KMS-11 (cell line): ENCODE measurements around the gene TRPC4.

Experiments used
- H2AFZ ChIP-seq: fragments of 200-600 bp; sonication (generic); 2 replicates; pipeline ENCODE4 v1.6.1; 2016; ENCODE audit warnings: antibody characterized with exemption, mixed run types, low read depth
- H3K27ac ChIP-seq: fragments of 200-600 bp; sonication (generic); 2 replicates; pipeline ENCODE4 v1.6.1; 2016; ENCODE audit warnings: mild to moderate bottlenecking, mixed run types
- H3K27me3 ChIP-seq: fragments of 200-600 bp; sonication (generic); 2 replicates; pipeline ENCODE4 v1.6.1; 2017; ENCODE audit warnings: mild to moderate bottlenecking, low read depth, mixed run types, moderate library complexity; ENCODE audit not compliant: insufficient read depth
- H3K36me3 ChIP-seq: fragments of 200-600 bp; sonication (generic); 2 replicates; pipeline ENCODE4 v1.6.1; 2017; ENCODE audit warnings: mild to moderate bottlenecking, mixed run types; ENCODE audit not compliant: insufficient read depth
- H3K4me1 ChIP-seq: fragments of 200-600 bp; sonication (generic); 2 replicates; pipeline ENCODE4 v1.6.1; 2016; ENCODE audit warnings: mild to moderate bottlenecking, low read depth, mixed run types; ENCODE audit not compliant: poor library complexity, severe bottlenecking
- H3K4me2 ChIP-seq: fragments of 200-600 bp; sonication (generic); 2 replicates; pipeline ENCODE4 v1.7.0; 2016; ENCODE audit warnings: mild to moderate bottlenecking, mixed run types
- H3K4me3 ChIP-seq: fragments of 200-600 bp; sonication (generic); IDR thresholded peaks from 2 replicates; pipeline ENCODE4 v1.6.1; 2017; ENCODE audit warnings: low read depth, low read length, mixed read lengths; ENCODE audit not compliant: insufficient read depth
- H3K79me2 ChIP-seq: fragments of 200-600 bp; sonication (generic); 2 replicates; pipeline ENCODE4 v1.6.1; 2016; ENCODE audit warnings: low read depth, mixed run types; ENCODE audit not compliant: insufficient read depth
- H3K9ac ChIP-seq: fragments of 200-600 bp; sonication (generic); 2 replicates; pipeline ENCODE4 v1.6.1; 2016; ENCODE audit warnings: mild to moderate bottlenecking, mixed run types
- H4K20me1 ChIP-seq: fragments of 200-600 bp; sonication (generic); 2 replicates; pipeline ENCODE4 v1.6.1; 2016; ENCODE audit warnings: mild to moderate bottlenecking, mixed run types; ENCODE audit not compliant: insufficient read depth
- TF ChIP-seq, protein P1 (sequence below): fragments of 200-600 bp; sonication (generic); conservative IDR thresholded peaks from 2 replicates; pipeline ENCODE4 v1.6.1; 2017; ENCODE audit warnings: low read depth, mild to moderate bottlenecking, antibody characterized with exemption, low read length, moderate library complexity, mixed read lengths

TRPC4 gene

DNA sequence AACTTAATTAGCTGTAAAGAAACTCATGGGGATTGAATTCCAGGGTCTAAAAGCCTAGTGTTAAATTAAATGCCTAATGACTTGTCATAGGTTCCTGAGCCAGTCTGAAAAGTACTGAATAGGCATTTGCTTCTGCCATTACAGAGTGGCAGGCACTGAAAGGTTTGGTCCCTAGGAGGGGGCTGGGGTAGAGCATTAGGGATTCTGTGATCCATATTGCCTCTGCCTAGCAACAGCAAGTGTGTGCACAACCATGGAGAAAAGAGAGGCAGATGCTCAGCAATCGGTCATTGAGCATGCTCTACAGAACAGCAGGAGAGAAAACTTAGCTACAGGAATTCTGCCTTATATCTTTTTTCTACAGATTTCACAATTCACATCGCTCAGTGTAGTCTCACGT lies 133.5 kb downstream of the TRPC4 start:
- no peak overlapping the region for H3K9ac ChIP-seq
- H3K4me2 ChIP-seq: no peak overlapping the region
- H3K27me3 ChIP-seq: no peaks in the 10 kb centered on the region
- H3K79me2 ChIP-seq: no peaks in the 10 kb centered on the region
- no peak overlapping the region for H2AFZ ChIP-seq
- H3K4me1 ChIP-seq: no peaks in the 10 kb centered on the region
- no peaks in the 10 kb centered on the region for H3K36me3 ChIP-seq
- H3K27ac ChIP-seq: no peak overlapping the region
- H4K20me1 ChIP-seq: no peaks in the 10 kb centered on the region
- H3K4me3 ChIP-seq: no peak overlapping the region
- TF ChIP-seq, protein P1, sequence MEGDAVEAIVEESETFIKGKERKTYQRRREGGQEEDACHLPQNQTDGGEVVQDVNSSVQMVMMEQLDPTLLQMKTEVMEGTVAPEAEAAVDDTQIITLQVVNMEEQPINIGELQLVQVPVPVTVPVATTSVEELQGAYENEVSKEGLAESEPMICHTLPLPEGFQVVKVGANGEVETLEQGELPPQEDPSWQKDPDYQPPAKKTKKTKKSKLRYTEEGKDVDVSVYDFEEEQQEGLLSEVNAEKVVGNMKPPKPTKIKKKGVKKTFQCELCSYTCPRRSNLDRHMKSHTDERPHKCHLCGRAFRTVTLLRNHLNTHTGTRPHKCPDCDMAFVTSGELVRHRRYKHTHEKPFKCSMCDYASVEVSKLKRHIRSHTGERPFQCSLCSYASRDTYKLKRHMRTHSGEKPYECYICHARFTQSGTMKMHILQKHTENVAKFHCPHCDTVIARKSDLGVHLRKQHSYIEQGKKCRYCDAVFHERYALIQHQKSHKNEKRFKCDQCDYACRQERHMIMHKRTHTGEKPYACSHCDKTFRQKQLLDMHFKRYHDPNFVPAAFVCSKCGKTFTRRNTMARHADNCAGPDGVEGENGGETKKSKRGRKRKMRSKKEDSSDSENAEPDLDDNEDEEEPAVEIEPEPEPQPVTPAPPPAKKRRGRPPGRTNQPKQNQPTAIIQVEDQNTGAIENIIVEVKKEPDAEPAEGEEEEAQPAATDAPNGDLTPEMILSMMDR: no peak

DNA sequence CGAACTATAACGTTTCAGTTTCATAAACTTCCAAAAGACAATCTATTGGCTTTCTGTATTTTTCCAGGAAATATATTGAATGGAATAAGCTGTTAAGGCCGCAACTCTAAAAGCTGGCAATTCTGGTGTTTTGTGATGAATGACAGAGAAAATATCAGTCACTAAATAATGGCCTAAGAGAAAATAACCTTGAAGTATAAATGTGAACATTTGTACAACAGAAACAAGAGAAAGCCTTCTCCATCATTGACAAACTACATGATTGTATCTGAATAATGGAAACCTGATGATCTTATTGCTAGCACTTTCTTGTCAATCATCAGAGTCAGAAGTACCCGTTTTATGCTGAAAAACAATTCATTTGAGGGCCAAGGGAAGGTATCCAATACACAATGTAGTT lies 134.3 kb downstream of the TRPC4 start:
- H4K20me1 ChIP-seq: no peaks in the 10 kb centered on the region
- no peaks in the 10 kb centered on the region for H3K4me1 ChIP-seq
- H3K4me3 ChIP-seq: no peak overlapping the region
- no peaks in the 10 kb centered on the region for H3K79me2 ChIP-seq
- TF ChIP-seq, protein P1: no peak
- no peaks in the 10 kb centered on the region for H3K36me3 ChIP-seq
- H3K4me2 ChIP-seq: no peak overlapping the region
- no peak overlapping the region for H3K9ac ChIP-seq
- H2AFZ ChIP-seq: no peak overlapping the region
- no peaks in the 10 kb centered on the region for H3K27me3 ChIP-seq
- H3K27ac ChIP-seq: no peak overlapping the region

DNA sequence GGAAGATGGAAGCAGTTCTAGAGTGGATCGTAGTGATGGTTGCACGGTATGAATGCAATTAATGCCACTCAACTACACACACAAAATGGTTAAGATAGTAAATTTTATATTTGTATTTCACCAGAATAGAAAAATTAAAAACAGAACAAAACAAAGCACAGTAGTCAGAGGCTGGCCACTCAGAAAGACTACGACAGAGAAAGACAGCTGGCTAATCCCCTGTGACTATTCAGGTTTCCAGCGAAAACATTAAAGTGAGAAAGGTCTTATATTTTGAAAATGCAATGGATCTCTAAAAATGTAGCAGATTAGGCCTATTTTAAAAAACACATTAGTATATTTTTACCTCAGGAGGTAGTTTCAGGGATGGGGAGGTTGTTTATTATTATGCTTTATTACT lies 139.7 kb downstream of the TRPC4 start:
- H3K4me1 ChIP-seq: no peaks in the 10 kb centered on the region
- no peak overlapping the region for H3K9ac ChIP-seq
- H4K20me1 ChIP-seq: no peaks in the 10 kb centered on the region
- TF ChIP-seq, protein P1: no peak
- no peaks in the 10 kb centered on the region for H3K27me3 ChIP-seq
- H3K27ac ChIP-seq: no peak overlapping the region
- H3K4me2 ChIP-seq: no peak overlapping the region
- no peak overlapping the region for H2AFZ ChIP-seq
- H3K4me3 ChIP-seq: no peak overlapping the region
- H3K79me2 ChIP-seq: no peaks in the 10 kb centered on the region
- H3K36me3 ChIP-seq: no peaks in the 10 kb centered on the region

DNA sequence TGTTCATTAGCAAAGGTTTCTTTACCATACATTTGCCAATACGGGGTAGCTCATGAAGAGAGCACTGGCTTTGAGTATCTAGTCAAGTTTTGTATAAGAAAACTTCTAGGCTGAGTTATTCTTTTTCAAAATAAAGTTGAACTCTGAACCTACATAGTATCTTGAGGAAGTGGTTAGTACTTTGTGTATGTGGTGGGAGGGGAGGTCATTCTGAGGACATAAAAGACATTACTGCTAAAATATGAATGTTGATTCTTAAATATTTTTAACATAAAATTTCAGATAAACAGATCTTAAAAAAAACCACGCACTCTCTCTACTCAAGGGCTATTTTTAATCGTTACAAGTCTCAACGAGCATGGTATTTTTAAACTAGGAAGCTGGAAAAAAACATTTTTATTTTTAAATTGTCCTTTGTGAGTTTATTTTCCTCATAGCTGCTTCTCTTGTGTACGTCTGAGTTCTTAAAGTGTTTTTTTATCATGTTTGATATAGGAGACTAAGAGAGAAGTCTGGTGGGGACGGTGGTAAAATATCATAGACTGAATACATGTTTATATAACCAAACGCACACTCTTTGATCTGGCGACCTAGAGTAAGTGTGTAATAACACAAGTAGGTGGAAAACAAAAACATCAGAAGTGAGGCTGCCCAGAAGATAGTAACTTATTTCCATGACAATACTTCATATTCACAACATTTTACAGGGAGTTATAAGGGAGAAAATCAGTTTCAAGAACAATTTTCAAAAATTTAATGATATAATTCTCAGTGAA lies 153.0 kb downstream of the TRPC4 start:
- no peak overlapping the region for H3K4me2 ChIP-seq

More for the DNA sequence above, 153.0 kb downstream of the TRPC4 start:
- no peaks in the 10 kb centered on the region for H4K20me1 ChIP-seq
- no peak overlapping the region for H3K9ac ChIP-seq
- H3K79me2 ChIP-seq: no peaks in the 10 kb centered on the region
- H3K4me3 ChIP-seq: no peak overlapping the region
- H2AFZ ChIP-seq: no peak overlapping the region
- no peaks in the 10 kb centered on the region for H3K27me3 ChIP-seq
- no peaks in the 10 kb centered on the region for H3K4me1 ChIP-seq
- no peaks in the 10 kb centered on the region for H3K36me3 ChIP-seq
- TF ChIP-seq, protein P1: no peak
- no peak overlapping the region for H3K27ac ChIP-seq
